H1 (cell line): ENCODE data around the gene SLC12A8. TPM values are rescaled to one million over a fixed set of nuclear protein-coding genes. Genes with fewer than 3 reads are reported as not detected.

ENCODE experiments used
- CTCF ChIA-PET: fragments of 300-600 bp; sonication (Branson Sonifier 250); formaldehyde crosslinking; loops from one replicate; lab custom pipeline; 2021; ENCODE audit not compliant: partially characterized antibody; lab: Charles Lee
- POLR2A ChIA-PET: fragments of 300-600 bp; sonication (Branson Sonifier 250); formaldehyde crosslinking; loops from one replicate; lab custom pipeline; 2021; ENCODE audit warnings: inconsistent platforms; ENCODE audit not compliant: partially characterized antibody; lab: Charles Lee
- DNase-seq, 2 experiments: peaks; one replicate each; pipeline versions ENCODE4 v3.0.0 to v3.0.0-alpha.2; 2010 to 2022; ENCODE audit warnings: low spot score in 2 of 2, low read depth in 1 of 2, mixed read lengths in 1 of 2
- FAIRE-seq: peaks from 2 replicates; lab custom pipeline; 2011; peaks lifted over from hg19 to GRCh38; lab: Jason Lieb, UNC
- H2AFZ ChIP-seq: 2 replicates; pipeline ENCODE4 v1.8.1; 2012; ENCODE audit warnings: low read length, inconsistent platforms
- H2AK5ac ChIP-seq: 2 replicates; pipeline ENCODE4 v1.6.1; 2013; ENCODE audit warnings: low read depth, low read length
- H2BK120ac ChIP-seq: replicated peaks from 2 replicates; pipeline ENCODE3; 2013; ENCODE audit warnings: low read depth, low read length, inconsistent platforms
- H2BK12ac ChIP-seq: 2 replicates; pipeline ENCODE4 v1.6.1; 2013; ENCODE audit warnings: low read depth, low read length
- H2BK15ac ChIP-seq: 2 replicates; pipeline ENCODE4 v1.6.1; 2013; ENCODE audit warnings: low read length
- H2BK20ac ChIP-seq: 2 replicates; pipeline ENCODE4 v1.6.1; 2013; ENCODE audit warnings: low read length
- H2BK5ac ChIP-seq: 2 replicates; pipeline ENCODE4 v1.6.1; 2013; ENCODE audit warnings: low read depth, low read length
- H3K14ac ChIP-seq: 2 replicates; pipeline ENCODE4 v1.6.1; 2013; ENCODE audit warnings: inconsistent platforms; ENCODE audit not compliant: insufficient read length
- H3K18ac ChIP-seq: 2 replicates; pipeline ENCODE4 v1.6.1; 2013; ENCODE audit warnings: low read length; ENCODE audit errors: extremely low read depth
- H3K23ac ChIP-seq: 2 replicates; pipeline ENCODE4 v1.6.1; 2013; ENCODE audit warnings: inconsistent platforms; ENCODE audit not compliant: insufficient read length
- H3K23me2 ChIP-seq: 2 replicates; pipeline ENCODE4 v1.6.1; 2013; ENCODE audit warnings: low read depth, low read length
- H3K27ac ChIP-seq: 2 replicates; pipeline ENCODE4 v1.6.1; 2011; ENCODE audit warnings: low read depth, low read length, inconsistent platforms
- H3K27me3 ChIP-seq, 4 experiments: replicated peaks in 1 of 4; 1 replicate in 1 of 4; 2 replicates in 3 of 4; pipeline versions ENCODE4 v1.6.1 to v1.8.1; 2011 to 2013; ENCODE audit warnings: low read length in 3 of 4, mild to moderate bottlenecking in 3 of 4, inconsistent platforms in 2 of 4, mixed read lengths in 2 of 4, moderate library complexity in 1 of 4; ENCODE audit not compliant: control insufficient read depth in 3 of 4, insufficient read depth in 3 of 4; ENCODE audit errors: extremely low read depth in 1 of 4
- H3K36me3 ChIP-seq, 4 experiments: 2 replicates each; pipeline versions ENCODE4 v1.6.1 to v1.8.1; 2011 to 2013; ENCODE audit warnings: mild to moderate bottlenecking in 4 of 4, low read length in 3 of 4, moderate library complexity in 2 of 4, control low read depth in 1 of 4, inconsistent platforms in 1 of 4; ENCODE audit not compliant: insufficient read depth in 4 of 4, control insufficient read depth in 2 of 4
- H3K4ac ChIP-seq: replicated peaks from 2 replicates; pipeline ENCODE3; 2013; ENCODE audit warnings: low read length, low read depth, mixed read lengths, inconsistent platforms; ENCODE audit not compliant: insufficient read length
- H3K4me1 ChIP-seq, 4 experiments: replicated peaks in 1 of 4; 1 replicate in 1 of 4; 2 replicates in 3 of 4; pipeline versions ENCODE4 v1.6.1 to v1.8.1; 2011 to 2013; ENCODE audit warnings: low read length in 3 of 4, inconsistent platforms in 2 of 4, mixed read lengths in 1 of 4; ENCODE audit not compliant: insufficient read depth in 4 of 4, control insufficient read depth in 3 of 4
- H3K4me2 ChIP-seq, 2 experiments: 2 replicates each; pipeline versions ENCODE4 v1.6.1 to v1.8.1; 2011 to 2013; ENCODE audit warnings: low read depth in 2 of 2, low read length in 2 of 2, control low read depth in 1 of 2, inconsistent platforms in 1 of 2, mild to moderate bottlenecking in 1 of 2; ENCODE audit not compliant: insufficient read depth in 1 of 2
- H3K4me3 ChIP-seq, 4 experiments: fragments of 200-600, 300-600 bp in 1 of 4; sonication (generic), shearing (Covaris generic), sonication (Bioruptor Twin) in 1 of 4; 2 replicates each; pipeline versions ENCODE4 v1.5.1 to v1.8.1; 2011 to 2016; ENCODE audit warnings: low read length in 4 of 4, low read depth in 3 of 4, control low read depth in 2 of 4, inconsistent platforms in 2 of 4, mild to moderate bottlenecking in 2 of 4, mixed read lengths in 1 of 4, moderate library complexity in 1 of 4; ENCODE audit not compliant: insufficient read depth in 2 of 4; ENCODE audit errors: extremely low read depth in 1 of 4
- H3K56ac ChIP-seq: replicated peaks from 2 replicates; pipeline ENCODE3; 2013; ENCODE audit warnings: low read depth, mild to moderate bottlenecking, mixed read lengths, low read length, inconsistent platforms; ENCODE audit not compliant: insufficient read length
- H3K79me1 ChIP-seq: 2 replicates; pipeline ENCODE4 v1.6.1; 2013; ENCODE audit warnings: low read depth, low read length, control low read depth
- H3K79me2 ChIP-seq, 2 experiments: 2 replicates each; pipeline versions ENCODE4 v1.6.1 to v1.8.1; 2012 to 2013; ENCODE audit warnings: low read length in 2 of 2, mild to moderate bottlenecking in 2 of 2, inconsistent platforms in 1 of 2; ENCODE audit not compliant: insufficient read depth in 2 of 2, control insufficient read depth in 1 of 2
- H3K9ac ChIP-seq, 4 experiments: replicated peaks in 1 of 4; 1 replicate in 1 of 4; 2 replicates in 3 of 4; pipeline versions ENCODE4 v1.6.1 to v1.8.1; 2011 to 2013; ENCODE audit warnings: low read depth in 3 of 4, low read length in 3 of 4, control low read depth in 2 of 4, mild to moderate bottlenecking in 2 of 4, moderate library complexity in 2 of 4, inconsistent platforms in 1 of 4; ENCODE audit errors: extremely low read depth in 1 of 4
- H3K9me3 ChIP-seq, 2 experiments: 2 replicates each; pipeline versions ENCODE4 v1.6.1 to v1.8.1; 2012 to 2013; ENCODE audit warnings: mild to moderate bottlenecking in 2 of 2, moderate library complexity in 2 of 2, control low read depth in 1 of 2, inconsistent platforms in 1 of 2, low read depth in 1 of 2, low read length in 1 of 2, mixed read lengths in 1 of 2; ENCODE audit not compliant: insufficient read depth in 2 of 2
- H4K20me1 ChIP-seq, 2 experiments: replicated peaks in 1 of 2; 2 replicates each; pipeline versions ENCODE3 to v1.8.1; 2011 to 2013; ENCODE audit warnings: inconsistent platforms in 2 of 2, low read length in 2 of 2, mild to moderate bottlenecking in 1 of 2; ENCODE audit not compliant: insufficient read depth in 2 of 2, control insufficient read depth in 1 of 2
- H4K5ac ChIP-seq: 2 replicates; pipeline ENCODE4 v1.6.1; 2013; ENCODE audit warnings: low read length, low read depth, mixed read lengths, inconsistent platforms; ENCODE audit not compliant: insufficient read length
- H4K8ac ChIP-seq: 2 replicates; pipeline ENCODE4 v1.8.0; 2013; ENCODE audit warnings: mild to moderate bottlenecking, moderate library complexity, low read length, inconsistent platforms; ENCODE audit not compliant: insufficient read depth; ENCODE audit errors: extremely low read depth
- H4K91ac ChIP-seq: replicated peaks from 2 replicates; pipeline ENCODE3; 2013; ENCODE audit warnings: low read length, mixed read lengths, inconsistent platforms; ENCODE audit not compliant: insufficient read length
- ATF2 ChIP-seq: IDR thresholded peaks from 2 replicates; pipeline ENCODE4 v1.6.1; 2012; ENCODE audit warnings: low read length, inconsistent platforms
- ATF3 ChIP-seq: IDR thresholded peaks from 2 replicates; pipeline ENCODE4 v1.6.1; 2011; ENCODE audit warnings: low read depth, mild to moderate bottlenecking, low read length; ENCODE audit not compliant: insufficient read depth
- CBX8 ChIP-seq: fragments of 300-800, 300-1000 bp; sonication (generic); IDR thresholded peaks from 2 replicates; pipeline ENCODE4 v1.7.1; 2016; ENCODE audit warnings: low read depth, low read length, borderline replicate concordance
- HDAC6 ChIP-seq: IDR thresholded peaks from one replicate; pipeline ENCODE4 v1.7.1; 2012; ENCODE audit warnings: low read depth, mild to moderate bottlenecking, inconsistent platforms, low read length, moderate library complexity
- RNF2 ChIP-seq: fragments of 200-900, 300-1000 bp; sonication (generic); IDR thresholded peaks from 2 replicates; pipeline ENCODE4 v1.7.1; 2016; ENCODE audit warnings: borderline replicate concordance, low read depth, mild to moderate bottlenecking, antibody characterized with exemption, low read length; ENCODE audit not compliant: poor library complexity, severe bottlenecking; ENCODE audit errors: missing control alignments
- SAP30 ChIP-seq: fragments of 300-600 bp; sonication (generic); IDR thresholded peaks from 2 replicates; pipeline ENCODE4 v1.7.1; 2012; ENCODE audit warnings: low read length, moderate library complexity, mild to moderate bottlenecking, inconsistent platforms; ENCODE audit not compliant: insufficient read depth, insufficient replicate concordance
- ZNF274 ChIP-seq: IDR thresholded peaks from 2 replicates; pipeline ENCODE4 v1.7.0; 2012; ENCODE audit warnings: low read length, borderline replicate concordance; ENCODE audit errors: extremely low read depth
- WGBS, 2 experiments: shearing (Covaris generic) in 1 of 2; methylation state at CpG; one replicate each; pipeline versions ENCODE4 v1.1.6 to v1.1.7; 2013 to 2015; ENCODE audit warnings: low lambda C conversion rate in 2 of 2, mixed read lengths in 2 of 2, inconsistent platforms in 1 of 2, low coverage in 1 of 2, missing lambda C conversion rate in 1 of 2; ENCODE audit not compliant: insufficient replicate concordance in 2 of 2, insufficient coverage in 1 of 2, insufficient read length in 1 of 2; ENCODE audit errors: extremely low coverage in 1 of 2, missing lambda C conversion rate in 1 of 2; 5-methylcytosine and 5-hydroxymethylcytosine counted together
- polyA plus RNA-seq, 7 experiments: library from polyadenylated mRNA; depleted of rRNA in 3 of 7; stranded (reverse) in 5 of 7; unstranded in 2 of 7; fragments of >200 nt in 5 of 7; fragments of 200-250 nt in 2 of 7; gene quantifications; 1 replicate in 5 of 7; 2 replicates in 1 of 7; 4 replicates in 1 of 7; pipeline versions ENCODE4 v1.2.1 to v1.2.3, GENCODE V29; 2011 to 2013; ENCODE audit warnings: missing spikeins in 2 of 7, mixed read lengths in 2 of 7
- total RNA-seq: library from RNA; stranded (reverse); fragmentation: NEBNext Ultra II Directional; extraction: Animal tissue kit (Norgen Biotek cat#: 25700); gene quantifications from 2 replicates; pipeline ENCODE4 v1.2.1, GENCODE V29; 2021

SLC12A8 gene
- total and polyA plus RNA-seq, 2 of the 8 experiments (the other 6 are each of a cell fraction or from before 2014, with no cell fraction given): 13.7 to 14.4 TPM

- no peak overlapping the region for H2AK5ac ChIP-seq
- CTCF ChIA-PET: no interaction called here
- H2BK12ac ChIP-seq: no peak overlapping the region
- no peak overlapping the region for H3K4ac ChIP-seq
- H2BK5ac ChIP-seq: no peak overlapping the region
- no peak for DNase-seq
- H2BK20ac ChIP-seq: no peak overlapping the region
- H3K23me2 ChIP-seq: no peaks in the 10 kb centered on the region
- no peak overlapping the region for H3K14ac ChIP-seq
- peaks cover 0 to 5% (median 3%) of the 10 kb centered on the region in 4 experiments; a peak in 3 of 7 replicates for H3K4me1 ChIP-seq
- no peak overlapping the region for H3K9ac ChIP-seq
- no peak overlapping the region for H2AFZ ChIP-seq
- H2BK15ac ChIP-seq: no peak overlapping the region
- no peak overlapping the region for H4K8ac ChIP-seq
- no peaks in the 10 kb centered on the region for H3K79me2 ChIP-seq
- TF ChIP-seq ZNF274 (no peak), ATF2 (no peak), HDAC6 (no peak), RNF2 (no peak), CBX8 (no peak), ATF3 (no peak), SAP30 (no peak)
- 75% methylated on average over 1 of the region's 1 CpG; no CpG with 5 or more reads in 1 of the 2 experiments for WGBS, 2 experiments
- H4K5ac ChIP-seq: no peak overlapping the region
- H3K9me3 ChIP-seq: no peaks in the 10 kb centered on the region
- no peaks in the 10 kb centered on the region for H4K20me1 ChIP-seq
- no peak for FAIRE-seq
- no peak overlapping the region for H3K4me3 ChIP-seq
- no peaks in the 10 kb centered on the region for H3K27me3 ChIP-seq
- H3K27ac ChIP-seq: no peak overlapping the region
- no peak overlapping the region for H4K91ac ChIP-seq
- no peak overlapping the region for H3K4me2 ChIP-seq
- H3K36me3 ChIP-seq: no peaks in the 10 kb centered on the region; a peak in 2 of 8 replicates
- no peaks in the 10 kb centered on the region for H3K79me1 ChIP-seq
- H2BK120ac ChIP-seq: no peak overlapping the region
- POLR2A ChIA-PET: no interaction called here
- no peak overlapping the region for H3K18ac ChIP-seq
- no peak overlapping the region for H3K56ac ChIP-seq
- H3K23ac ChIP-seq: no peak overlapping the region
Observed at GRCh38 chr3:125103406-125103805, 109.1 kb downstream of the SLC12A8 start.
